Skin epidermis (tissue), 12 donors: ENCODE results near the gene MAGEH1.
A peak's percentile ranks its signal among the peaks of the same experiment; 100 is the strongest.

Experiments used
- H3K27ac ChIP-seq, 21 experiments: fragments of 200-600 bp; sonication (generic) in 11 of 21; one replicate each; pipeline ENCODE4 v1.5.0; 2020; ENCODE audit warnings: mild to moderate bottlenecking in 3 of 21, inconsistent platforms in 2 of 21, moderate library complexity in 2 of 21
- H3K4me3 ChIP-seq, 7 experiments: fragments of 200-600 bp; sonication (generic) in 2 of 7; one replicate each; pipeline ENCODE4 v1.5.0; 2020; ENCODE audit warnings: inconsistent platforms in 2 of 7, mild to moderate bottlenecking in 2 of 7, moderate library complexity in 1 of 7

MAGEH1 gene

DNA sequence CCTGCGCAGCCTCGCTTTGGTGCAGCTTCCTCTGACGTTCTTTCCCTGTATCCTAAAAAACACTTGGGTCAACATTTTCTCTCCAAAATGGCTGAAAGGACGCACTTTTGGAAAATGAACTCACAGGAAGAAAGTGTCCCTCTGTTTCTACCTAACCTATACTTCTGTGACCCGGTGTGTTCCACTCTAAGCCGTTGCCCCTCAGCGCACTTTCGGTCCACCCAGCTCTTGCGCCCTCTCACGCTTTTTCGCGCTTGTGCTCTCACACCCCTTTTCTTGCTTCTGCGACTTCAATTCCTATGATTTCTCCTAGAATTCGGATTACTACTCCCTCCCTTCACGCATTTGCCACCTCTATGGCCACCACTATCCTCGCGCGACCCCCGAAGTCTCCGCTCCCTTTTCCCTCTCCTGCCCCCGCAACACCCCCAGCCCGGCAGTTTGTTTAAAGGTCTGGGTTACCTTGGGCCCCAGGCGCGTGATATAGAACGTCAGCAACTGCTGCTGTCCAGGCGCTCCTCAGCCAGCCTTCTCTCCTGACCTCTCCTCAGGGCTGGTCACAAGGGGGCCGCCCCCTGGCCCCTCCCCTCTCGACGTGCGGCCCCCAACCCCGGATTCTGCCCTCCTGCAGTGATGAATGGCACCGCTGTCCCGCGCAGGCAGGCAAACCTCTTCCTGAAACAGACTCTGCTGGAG is 37.5 kb downstream of the MAGEH1 start, which contains the start of gene USP51:
Gene USP51 (minus strand): TSS at position 535 of the 696 bp plus-strand sequence. CDS start 909 bp downstream, outside the sequence.
- Histone ChIP-seq H3K27ac (peak within 1 kb of the TSS; percentile 63 to 91 (median 82)), H3K4me3 (peak within 1 kb of the TSS; percentile 44 to 66 (median 58))

DNA sequence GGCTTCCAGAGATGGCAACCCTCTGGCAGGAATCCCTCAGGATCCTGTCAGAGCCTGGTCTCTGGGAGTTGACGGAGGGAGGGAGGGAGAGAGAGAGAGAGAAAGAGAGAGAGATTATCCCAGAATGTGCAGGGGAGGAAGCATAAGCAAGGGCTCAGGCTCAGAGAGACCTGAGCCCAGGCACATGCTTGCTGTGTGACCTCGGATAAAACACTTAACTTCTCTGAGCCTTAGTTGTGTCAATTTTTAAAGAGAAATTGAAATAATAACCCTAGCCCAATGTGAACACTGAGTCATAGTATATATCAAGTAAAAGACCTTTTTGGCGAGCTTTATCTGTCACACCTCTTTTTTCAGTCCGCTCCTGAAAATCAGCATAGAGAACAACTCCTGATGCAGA is 38.2 kb downstream of the MAGEH1 start:
- Histone ChIP-seq H3K27ac (peak overlapping the region in 16 of 21 experiments; percentile 70 to 91 (median 82)), H3K4me3 (peak overlapping the region in 4 of 7 experiments; percentile 44 to 66 (median 56))

DNA sequence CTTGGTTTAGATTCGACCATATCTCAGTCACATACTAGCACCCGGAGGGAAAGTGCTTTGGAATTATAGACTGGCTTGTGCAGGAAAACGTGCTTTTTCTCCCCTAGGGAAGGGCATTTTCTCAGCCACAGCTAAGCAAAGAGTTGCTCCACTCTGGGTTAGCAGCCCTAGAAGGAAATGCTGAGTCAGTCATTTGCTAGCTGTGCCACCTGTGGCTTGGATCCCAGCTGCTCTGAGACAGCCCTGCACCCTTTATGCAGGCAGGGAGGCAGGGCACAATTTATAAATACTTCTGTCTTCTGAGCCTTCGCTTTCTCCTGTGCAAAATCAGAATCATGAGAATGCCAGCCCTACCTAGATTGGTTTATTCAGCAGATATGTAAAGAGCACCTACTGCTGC is 39.0 kb downstream of the MAGEH1 start:
- Histone ChIP-seq H3K27ac (no peak overlapping the region), H3K4me3 (no peak overlapping the region)
